ENCODE results near the gene MYLK2.

Gene MYLK2

DNA sequence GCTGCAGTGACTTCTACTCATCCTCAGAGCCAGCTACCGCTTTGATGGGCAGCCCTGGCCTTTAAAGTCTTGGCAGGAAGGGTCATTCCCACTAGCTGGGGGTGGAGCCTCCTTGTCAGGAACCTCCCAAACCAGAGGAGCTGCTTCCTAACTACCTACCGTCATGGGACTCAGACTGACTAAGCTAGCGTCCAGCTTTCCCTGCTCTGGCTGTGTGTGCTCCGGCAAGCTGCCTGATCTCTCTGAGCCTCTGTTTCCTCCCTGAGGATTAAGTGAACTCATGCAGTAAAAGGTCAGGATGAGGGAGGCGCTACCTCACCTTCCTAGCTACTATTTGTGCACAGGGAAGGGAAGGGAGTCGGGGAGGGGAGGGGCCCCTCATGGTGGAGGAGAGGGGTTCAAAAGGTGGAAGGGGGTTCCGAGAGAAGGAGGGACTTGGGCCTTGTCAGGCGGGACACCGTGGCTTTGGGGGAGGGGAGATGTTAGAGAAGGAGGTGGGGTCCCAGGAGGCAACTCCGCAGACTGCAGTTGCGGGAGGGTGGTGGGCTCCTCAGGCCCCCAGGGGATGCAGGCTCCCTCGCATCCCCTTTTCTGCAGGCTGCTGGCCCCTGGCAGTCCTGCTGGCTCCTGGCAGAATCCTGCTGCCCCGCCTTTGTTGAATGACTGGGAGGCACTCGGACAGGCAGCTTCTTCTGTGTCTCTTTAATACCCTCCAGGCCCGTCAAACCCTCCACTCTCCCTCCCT lies 41.4 kb downstream of the MYLK2 start:
- peak; percentile 60 for DNase-seq (ENCODE audit: low spot score)
- ChIA-PET POLR2A (ENCODE audit: low non-redundant PET) (interaction anchor here (0.7 to 0.8 kb wide), 2 partner anchors 19 to 92 kb away, joined by 3 to 4 read pairs; partner anchors contain the start of gene PDRG1), CTCF (interaction anchor here (0.6 to 2.6 kb wide), 7 partner anchors 14 to 699 kb away, joined by 3 to 13 read pairs (median 7); partner anchors contain the start of gene PDRG1)
- TF ChIP-seq, protein P1, sequence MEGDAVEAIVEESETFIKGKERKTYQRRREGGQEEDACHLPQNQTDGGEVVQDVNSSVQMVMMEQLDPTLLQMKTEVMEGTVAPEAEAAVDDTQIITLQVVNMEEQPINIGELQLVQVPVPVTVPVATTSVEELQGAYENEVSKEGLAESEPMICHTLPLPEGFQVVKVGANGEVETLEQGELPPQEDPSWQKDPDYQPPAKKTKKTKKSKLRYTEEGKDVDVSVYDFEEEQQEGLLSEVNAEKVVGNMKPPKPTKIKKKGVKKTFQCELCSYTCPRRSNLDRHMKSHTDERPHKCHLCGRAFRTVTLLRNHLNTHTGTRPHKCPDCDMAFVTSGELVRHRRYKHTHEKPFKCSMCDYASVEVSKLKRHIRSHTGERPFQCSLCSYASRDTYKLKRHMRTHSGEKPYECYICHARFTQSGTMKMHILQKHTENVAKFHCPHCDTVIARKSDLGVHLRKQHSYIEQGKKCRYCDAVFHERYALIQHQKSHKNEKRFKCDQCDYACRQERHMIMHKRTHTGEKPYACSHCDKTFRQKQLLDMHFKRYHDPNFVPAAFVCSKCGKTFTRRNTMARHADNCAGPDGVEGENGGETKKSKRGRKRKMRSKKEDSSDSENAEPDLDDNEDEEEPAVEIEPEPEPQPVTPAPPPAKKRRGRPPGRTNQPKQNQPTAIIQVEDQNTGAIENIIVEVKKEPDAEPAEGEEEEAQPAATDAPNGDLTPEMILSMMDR (conservative IDR thresholded peaks at IDR 0.05; ENCODE audit: low read depth) = no peak
- H3K27ac ChIP-seq = no peak overlapping the region

- no peak overlapping the region for H3K27ac ChIP-seq
- DNase-seq (ENCODE audit: low spot score) = no peak
- TF ChIP-seq, protein P1 (conservative IDR thresholded peaks at IDR 0.05; ENCODE audit: low read depth) = no peak
- CTCF ChIA-PET = interaction anchor here (2.0 to 2.6 kb wide), 2 partner anchors 91 to 170 kb away, joined by 8 to 10 read pairs; partner anchors contain the start of gene PDRG1
- POLR2A ChIA-PET (ENCODE audit: low non-redundant PET) = no interaction called here
Measured at GRCh38 chr20:31861135-31861384, 41.9 kb downstream of the MYLK2 start.

GRCh38 chr20:31861385-31862156 lies 42.4 kb downstream of the MYLK2 start:
- POLR2A ChIA-PET (ENCODE audit: low non-redundant PET) = no interaction called here
- CTCF ChIA-PET = interaction anchor here (0.6 to 2.6 kb wide), 4 partner anchors 9 to 231 kb away, joined by 3 to 8 read pairs (median 4); partner anchors contain the start of gene PDRG1

DNA sequence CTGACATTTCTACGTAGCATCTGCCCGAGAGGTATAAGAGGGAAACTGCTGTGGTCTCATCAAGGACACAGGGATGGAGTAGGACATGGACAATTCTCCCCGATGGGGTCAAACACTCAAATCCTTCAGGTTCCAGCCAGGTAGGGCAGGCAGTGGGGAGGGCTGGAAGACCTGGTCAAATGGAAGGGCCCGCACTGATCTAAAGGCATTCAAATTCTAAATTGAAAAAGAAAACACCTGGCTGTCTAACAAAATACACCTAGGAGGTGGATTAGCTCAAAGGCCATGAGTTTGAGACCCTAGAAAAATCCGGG lies 43.0 kb downstream of the MYLK2 start:
- ChIA-PET CTCF (interaction anchor here (0.6 to 2.6 kb wide), 6 partner anchors 10 to 230 kb away, joined by 3 to 8 read pairs (median 4); partner anchors contain the start of gene PDRG1), POLR2A (ENCODE audit: low non-redundant PET) (no interaction called here)

More at GRCh38 chr20:31861385-31862156, 42.4 kb downstream of the MYLK2 start:
- no peak overlapping the region for H3K27ac ChIP-seq
- TF ChIP-seq, protein P1 (conservative IDR thresholded peaks at IDR 0.05; ENCODE audit: low read depth) = no peak
- DNase-seq (ENCODE audit: low spot score) = peak; percentile 92

GRCh38 chr20:31862506-31862905 lies 43.4 kb downstream of the MYLK2 start:
- DNase-seq (ENCODE audit: low spot score) = no peak
- ChIA-PET POLR2A (ENCODE audit: low non-redundant PET) (no interaction called here), CTCF (interaction anchor here (0.6 to 1.9 kb wide), 7 partner anchors 10 to 230 kb away, joined by 3 to 7 read pairs (median 4); partner anchors contain the start of gene PDRG1)
- no peak overlapping the region for H3K27ac ChIP-seq
- TF ChIP-seq, protein P1 (conservative IDR thresholded peaks at IDR 0.05; ENCODE audit: low read depth) = no peak

More for the DNA sequence above, 43.0 kb downstream of the MYLK2 start:
- TF ChIP-seq, protein P1 (conservative IDR thresholded peaks at IDR 0.05; ENCODE audit: low read depth) = no peak
- no peak overlapping the region for H3K27ac ChIP-seq
- no peak for DNase-seq (ENCODE audit: low spot score)

DNA sequence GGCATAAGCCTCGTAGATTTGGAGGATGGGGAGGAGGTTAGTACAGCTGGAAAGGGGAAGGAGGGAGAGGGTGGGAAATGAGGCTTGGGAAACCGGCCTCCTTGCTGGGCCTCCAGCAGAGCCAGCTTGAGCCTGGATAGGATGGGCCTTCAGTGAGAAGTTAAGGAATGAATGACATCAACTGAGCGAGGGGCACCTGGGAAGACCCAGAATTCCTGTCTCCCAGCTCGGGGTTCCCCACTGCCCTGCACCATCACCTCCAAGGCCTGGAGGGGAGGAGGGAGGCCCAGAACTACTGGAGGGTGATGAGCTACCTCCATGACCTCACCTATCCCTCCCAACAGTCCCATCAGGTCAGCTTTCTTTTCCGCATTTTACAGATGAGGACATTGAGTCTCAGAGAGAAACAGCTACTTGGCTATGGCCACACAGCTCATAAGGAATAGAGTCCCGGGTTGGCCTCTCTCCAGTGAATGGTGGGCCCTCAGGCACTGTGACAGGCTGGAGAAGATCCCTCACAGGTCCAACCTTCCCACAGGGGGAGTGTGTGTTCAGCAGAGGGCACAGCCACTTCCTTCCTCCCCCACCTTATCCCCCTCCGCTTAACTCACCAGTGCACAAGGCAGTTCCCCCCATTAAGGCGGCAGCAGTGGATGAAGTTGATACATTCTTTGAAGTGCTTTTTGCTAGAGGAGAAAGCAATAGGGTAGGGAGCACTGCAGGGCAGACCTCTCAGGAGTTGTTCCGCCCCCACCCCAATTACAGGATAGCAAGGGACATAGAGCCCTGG lies 44.3 kb downstream of the MYLK2 start:
- DNase-seq (ENCODE audit: low spot score) = no peak
- H3K27ac ChIP-seq = no peak overlapping the region
- CTCF ChIA-PET = interaction anchor here (0.6 to 1.9 kb wide), 8 partner anchors 9 to 168 kb away, joined by 3 to 7 read pairs (median 4); partner anchors contain the start of gene PDRG1
- TF ChIP-seq, protein P1 (conservative IDR thresholded peaks at IDR 0.05; ENCODE audit: low read depth) = no peak
- POLR2A ChIA-PET (ENCODE audit: low non-redundant PET) = no interaction called here
